ENCODE results near the gene EPB41L4B.

- TF ChIP-seq, protein P1, sequence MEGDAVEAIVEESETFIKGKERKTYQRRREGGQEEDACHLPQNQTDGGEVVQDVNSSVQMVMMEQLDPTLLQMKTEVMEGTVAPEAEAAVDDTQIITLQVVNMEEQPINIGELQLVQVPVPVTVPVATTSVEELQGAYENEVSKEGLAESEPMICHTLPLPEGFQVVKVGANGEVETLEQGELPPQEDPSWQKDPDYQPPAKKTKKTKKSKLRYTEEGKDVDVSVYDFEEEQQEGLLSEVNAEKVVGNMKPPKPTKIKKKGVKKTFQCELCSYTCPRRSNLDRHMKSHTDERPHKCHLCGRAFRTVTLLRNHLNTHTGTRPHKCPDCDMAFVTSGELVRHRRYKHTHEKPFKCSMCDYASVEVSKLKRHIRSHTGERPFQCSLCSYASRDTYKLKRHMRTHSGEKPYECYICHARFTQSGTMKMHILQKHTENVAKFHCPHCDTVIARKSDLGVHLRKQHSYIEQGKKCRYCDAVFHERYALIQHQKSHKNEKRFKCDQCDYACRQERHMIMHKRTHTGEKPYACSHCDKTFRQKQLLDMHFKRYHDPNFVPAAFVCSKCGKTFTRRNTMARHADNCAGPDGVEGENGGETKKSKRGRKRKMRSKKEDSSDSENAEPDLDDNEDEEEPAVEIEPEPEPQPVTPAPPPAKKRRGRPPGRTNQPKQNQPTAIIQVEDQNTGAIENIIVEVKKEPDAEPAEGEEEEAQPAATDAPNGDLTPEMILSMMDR (conservative IDR thresholded peaks at IDR 0.05; ENCODE audit: low read depth in 2 of 2): no peak
- TF ChIP-seq EZH2 (IDR thresholded peaks at IDR 0.05; ENCODE audit: low read depth, unreplicated experiment) (no peak), POLR2AphosphoS5 (IDR thresholded peaks at IDR 0.05; ENCODE audit: low read depth) (no peak), EZH2phosphoT487 (IDR thresholded peaks at IDR 0.05; ENCODE audit: unreplicated experiment) (no peak), JUNB (IDR thresholded peaks at IDR 0.05; ENCODE audit: unreplicated experiment) (no peak), ZNF114 (CRISPR knock-in tag; IDR thresholded peaks at IDR 0.05) (no peak)
- TF ChIP-seq, protein P2, sequence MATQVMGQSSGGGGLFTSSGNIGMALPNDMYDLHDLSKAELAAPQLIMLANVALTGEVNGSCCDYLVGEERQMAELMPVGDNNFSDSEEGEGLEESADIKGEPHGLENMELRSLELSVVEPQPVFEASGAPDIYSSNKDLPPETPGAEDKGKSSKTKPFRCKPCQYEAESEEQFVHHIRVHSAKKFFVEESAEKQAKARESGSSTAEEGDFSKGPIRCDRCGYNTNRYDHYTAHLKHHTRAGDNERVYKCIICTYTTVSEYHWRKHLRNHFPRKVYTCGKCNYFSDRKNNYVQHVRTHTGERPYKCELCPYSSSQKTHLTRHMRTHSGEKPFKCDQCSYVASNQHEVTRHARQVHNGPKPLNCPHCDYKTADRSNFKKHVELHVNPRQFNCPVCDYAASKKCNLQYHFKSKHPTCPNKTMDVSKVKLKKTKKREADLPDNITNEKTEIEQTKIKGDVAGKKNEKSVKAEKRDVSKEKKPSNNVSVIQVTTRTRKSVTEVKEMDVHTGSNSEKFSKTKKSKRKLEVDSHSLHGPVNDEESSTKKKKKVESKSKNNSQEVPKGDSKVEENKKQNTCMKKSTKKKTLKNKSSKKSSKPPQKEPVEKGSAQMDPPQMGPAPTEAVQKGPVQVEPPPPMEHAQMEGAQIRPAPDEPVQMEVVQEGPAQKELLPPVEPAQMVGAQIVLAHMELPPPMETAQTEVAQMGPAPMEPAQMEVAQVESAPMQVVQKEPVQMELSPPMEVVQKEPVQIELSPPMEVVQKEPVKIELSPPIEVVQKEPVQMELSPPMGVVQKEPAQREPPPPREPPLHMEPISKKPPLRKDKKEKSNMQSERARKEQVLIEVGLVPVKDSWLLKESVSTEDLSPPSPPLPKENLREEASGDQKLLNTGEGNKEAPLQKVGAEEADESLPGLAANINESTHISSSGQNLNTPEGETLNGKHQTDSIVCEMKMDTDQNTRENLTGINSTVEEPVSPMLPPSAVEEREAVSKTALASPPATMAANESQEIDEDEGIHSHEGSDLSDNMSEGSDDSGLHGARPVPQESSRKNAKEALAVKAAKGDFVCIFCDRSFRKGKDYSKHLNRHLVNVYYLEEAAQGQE (IDR thresholded peaks at IDR 0.05; ENCODE audit: unreplicated experiment): no peak
Measured at GRCh38 chr9:109272745-109273144, 48.1 kb downstream of the EPB41L4B start.
